Sigmoid colon (tissue), 7 donors: ENCODE measurements around the gene FILIP1L. TPM values are rescaled to one million over a fixed set of nuclear protein-coding genes. Genes with fewer than 3 reads are reported as not detected.

Source experiments
- DNase-seq: peaks from one replicate; pipeline ENCODE4 v3.0.0-alpha.2; 2019
- H3K27ac ChIP-seq, 4 donors: fragments of 200-600 bp; sonication (generic); one replicate each; pipeline ENCODE4 v1.5.1; 2016 to 2019; ENCODE audit warnings: mild to moderate bottlenecking in 1 of 4
- H3K27me3 ChIP-seq, 3 donors: fragments of 200-600 bp; sonication (generic); one replicate each; pipeline ENCODE4 v1.5.1; 2019; ENCODE audit warnings: mild to moderate bottlenecking in 1 of 3
- H3K36me3 ChIP-seq, 4 donors: fragments of 200-600 bp; sonication (generic); one replicate each; pipeline ENCODE4 v1.5.1; 2016 to 2019
- H3K4me1 ChIP-seq, 4 donors: fragments of 200-600 bp; sonication (generic); one replicate each; pipeline ENCODE4 v1.5.1; 2017 to 2019
- H3K4me3 ChIP-seq, 4 donors: fragments of 200-600 bp; sonication (generic); one replicate each; pipeline ENCODE4 v1.5.1; 2017 to 2019; ENCODE audit warnings: mild to moderate bottlenecking in 2 of 4, moderate library complexity in 1 of 4
- H3K9me3 ChIP-seq, 4 donors: fragments of 200-600 bp in 3 of 4; sonication (generic) in 3 of 4; one replicate each; pipeline versions ENCODE4 v1.5.1 to v1.6.1; 2013 to 2019
- EP300 ChIP-seq, 4 donors: sonication (generic); formaldehyde crosslinking; IDR thresholded peaks; one replicate each; pipeline ENCODE4 v1.6.1; 2017; ENCODE audit warnings: antibody characterized with exemption in 4 of 4
- POLR2A ChIP-seq, 2 donors: fragments of 450-650 bp; IDR thresholded peaks; one replicate each; pipeline ENCODE4 v1.6.1; 2016; ENCODE audit warnings: antibody characterized with exemption in 2 of 2, mild to moderate bottlenecking in 2 of 2, moderate library complexity in 2 of 2
- POLR2AphosphoS5 ChIP-seq, 4 donors: sonication (generic); formaldehyde crosslinking; IDR thresholded peaks; one replicate each; pipeline ENCODE4 v1.6.1; 2017; ENCODE audit warnings: antibody characterized with exemption in 4 of 4
- WGBS, 2 donors: extraction: QIAGEN DNeasy Blood & Tissue Kit; methylation state at CpG; one replicate each; pipeline ENCODE4 v1.1.7; 2013; 5-methylcytosine and 5-hydroxymethylcytosine counted together
- intact Hi-C: fragments of 100-400 bp; cut with DNase I; formaldehyde crosslinking; loops from one replicate; pipeline ENCODE4 v1.15.1; 2023
- polyA plus RNA-seq, 3 donors: library from polyadenylated mRNA; stranded (reverse); fragments of 200-250 nt; gene quantifications; one replicate each; pipeline ENCODE4 v1.2.3, GENCODE V29; 2013
- total RNA-seq, 4 donors: library from RNA; depleted of rRNA; stranded (reverse); fragments of >200 nt; gene quantifications; one replicate each; pipeline ENCODE4 v1.1.0, GENCODE V29; 2016
- TF ChIP-seq, protein P1 (sequence below), 4 experiments: fragments of 450-650 bp in 3 of 4; fragments of 200-600 bp in 1 of 4; IDR thresholded peaks; one replicate each; pipeline ENCODE4 v1.5.1; 2016 to 2019; ENCODE audit warnings: antibody characterized with exemption in 4 of 4, mild to moderate bottlenecking in 3 of 4, moderate library complexity in 2 of 4
- donor health status: healthy with polysubstance abuse.
- donor health status: Bipolar disorder and iron deficiency.
- donor health status: healthy.

Gene FILIP1L
- total and polyA plus RNA-seq, 7 donors, result 6.0 to 93.3 (median 42.5) TPM

DNA sequence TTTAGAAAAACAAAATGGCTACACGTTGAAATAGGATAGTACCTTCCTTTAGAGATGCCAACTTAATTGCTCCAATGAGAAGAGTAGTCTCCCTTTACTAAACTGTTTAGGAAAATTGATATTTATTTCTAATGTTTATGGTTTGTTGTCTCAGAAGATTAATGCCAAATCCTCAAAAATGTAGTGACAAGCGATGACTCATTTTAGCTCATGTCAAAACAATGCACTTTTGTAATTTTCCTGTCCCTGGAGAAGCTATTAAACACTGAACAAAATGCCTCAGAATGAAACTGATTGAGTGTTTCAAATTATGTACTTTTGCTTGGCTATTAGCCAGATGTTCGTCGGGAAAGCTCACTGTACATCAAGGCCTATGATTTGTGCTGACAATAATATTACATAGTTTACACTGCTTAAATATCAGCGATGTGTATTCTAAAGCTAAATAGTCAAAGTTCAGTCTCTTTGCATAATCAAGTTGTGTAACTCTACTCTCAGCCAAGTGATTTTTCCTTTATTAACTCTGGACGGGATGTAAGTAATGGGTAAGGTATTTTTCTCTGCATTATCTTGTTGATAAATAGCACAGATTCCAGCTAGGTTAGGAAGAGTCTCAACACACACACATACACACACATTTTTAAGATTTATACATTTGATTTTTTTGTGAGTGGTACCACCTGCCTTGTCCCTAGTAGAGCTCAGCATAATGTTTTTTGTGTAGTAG lies 212.9 kb downstream of the FILIP1L start:
- H3K27me3 ChIP-seq, result no peaks in the 10 kb centered on the region
- H3K36me3 ChIP-seq, result no peaks in the 10 kb centered on the region
- no peaks in the 10 kb centered on the region for H3K9me3 ChIP-seq
- DNase-seq, result no peak
- TF ChIP-seq, protein P1, sequence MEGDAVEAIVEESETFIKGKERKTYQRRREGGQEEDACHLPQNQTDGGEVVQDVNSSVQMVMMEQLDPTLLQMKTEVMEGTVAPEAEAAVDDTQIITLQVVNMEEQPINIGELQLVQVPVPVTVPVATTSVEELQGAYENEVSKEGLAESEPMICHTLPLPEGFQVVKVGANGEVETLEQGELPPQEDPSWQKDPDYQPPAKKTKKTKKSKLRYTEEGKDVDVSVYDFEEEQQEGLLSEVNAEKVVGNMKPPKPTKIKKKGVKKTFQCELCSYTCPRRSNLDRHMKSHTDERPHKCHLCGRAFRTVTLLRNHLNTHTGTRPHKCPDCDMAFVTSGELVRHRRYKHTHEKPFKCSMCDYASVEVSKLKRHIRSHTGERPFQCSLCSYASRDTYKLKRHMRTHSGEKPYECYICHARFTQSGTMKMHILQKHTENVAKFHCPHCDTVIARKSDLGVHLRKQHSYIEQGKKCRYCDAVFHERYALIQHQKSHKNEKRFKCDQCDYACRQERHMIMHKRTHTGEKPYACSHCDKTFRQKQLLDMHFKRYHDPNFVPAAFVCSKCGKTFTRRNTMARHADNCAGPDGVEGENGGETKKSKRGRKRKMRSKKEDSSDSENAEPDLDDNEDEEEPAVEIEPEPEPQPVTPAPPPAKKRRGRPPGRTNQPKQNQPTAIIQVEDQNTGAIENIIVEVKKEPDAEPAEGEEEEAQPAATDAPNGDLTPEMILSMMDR (IDR thresholded peaks at IDR 0.05), result no peak
- peak in 2 of 4 donors; percentile 9 to 20 for TF ChIP-seq POLR2AphosphoS5 (IDR thresholded peaks at IDR 0.05)
- no peak overlapping the region for H3K4me3 ChIP-seq
- intact Hi-C loops, result no loop called here
- peak overlapping the region in 3 of 4 donors; percentile 1 to 61 (median 8) for H3K27ac ChIP-seq
- 57 to 63% methylated on average over 6 of the region's 6 CpGs for WGBS, 2 donors
- H3K4me1 ChIP-seq, result peaks cover 0 to 16% (median 6%) of the 10 kb centered on the region in 4 donors

DNA sequence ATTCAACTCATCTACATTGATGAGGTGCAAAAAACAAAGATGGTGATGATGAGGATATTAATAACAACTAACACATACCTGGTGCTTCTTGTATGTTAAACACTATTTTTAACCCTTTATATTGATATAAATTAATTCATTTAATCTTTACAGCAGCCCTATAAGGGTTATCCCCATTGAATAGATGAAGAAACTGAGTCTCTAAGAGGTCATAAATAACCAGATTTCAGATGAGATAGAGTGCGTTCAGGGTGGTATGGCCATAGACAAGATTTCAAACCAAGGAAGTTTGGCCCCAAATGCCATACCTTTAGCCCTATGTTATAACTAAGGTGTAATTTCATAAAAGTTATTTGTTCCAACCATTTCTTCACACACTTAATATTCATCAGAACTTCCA lies 214.1 kb downstream of the FILIP1L start:
- no peaks in the 10 kb centered on the region for H3K9me3 ChIP-seq
- TF ChIP-seq POLR2A (IDR thresholded peaks at IDR 0.05) (no peak), EP300 (IDR thresholded peaks at IDR 0.05) (no peak), POLR2AphosphoS5 (IDR thresholded peaks at IDR 0.05) (no peak)
- TF ChIP-seq, protein P1 (IDR thresholded peaks at IDR 0.05), result no peak
- WGBS, 2 donors, result 98 to 100% methylated on average over 1 of the region's 1 CpG
- H3K27me3 ChIP-seq, result no peaks in the 10 kb centered on the region
- intact Hi-C loops, result no loop called here
- DNase-seq, result no peak
- H3K27ac ChIP-seq, result no peak overlapping the region
- H3K4me1 ChIP-seq, result peaks cover 0 to 21% (median 8%) of the 10 kb centered on the region in 4 donors
- no peaks in the 10 kb centered on the region for H3K36me3 ChIP-seq
- H3K4me3 ChIP-seq, result no peak overlapping the region

DNA sequence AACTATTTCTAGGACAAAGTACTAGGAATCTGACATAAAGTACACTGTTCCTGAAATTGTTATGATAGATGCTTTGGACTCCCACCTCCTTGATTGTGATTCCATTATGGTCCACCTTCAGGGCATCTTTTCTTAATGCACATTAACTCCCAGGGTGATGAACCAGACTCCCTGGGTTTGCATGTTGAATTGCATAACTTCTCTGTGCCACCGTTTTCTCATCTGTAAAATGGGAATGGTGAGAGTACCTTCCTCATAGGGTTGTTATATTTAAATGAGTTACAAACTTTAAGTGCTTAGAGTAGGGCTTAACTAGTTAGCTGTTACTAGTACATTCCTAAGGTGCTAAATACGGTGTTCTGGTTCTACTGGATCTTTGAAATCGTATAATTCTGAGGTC lies 214.7 kb downstream of the FILIP1L start:
- intact Hi-C loops, result no loop called here
- 95 to 96% methylated on average over 3 of the region's 3 CpGs for WGBS, 2 donors
- H3K36me3 ChIP-seq, result no peaks in the 10 kb centered on the region
- H3K4me3 ChIP-seq, result no peak overlapping the region
- DNase-seq, result no peak
- H3K27me3 ChIP-seq, result no peaks in the 10 kb centered on the region
- H3K9me3 ChIP-seq, result no peaks in the 10 kb centered on the region
- TF ChIP-seq POLR2A (IDR thresholded peaks at IDR 0.05) (no peak), POLR2AphosphoS5 (IDR thresholded peaks at IDR 0.05) (no peak), EP300 (IDR thresholded peaks at IDR 0.05) (no peak)
- TF ChIP-seq, protein P1 (IDR thresholded peaks at IDR 0.05), result no peak
- no peak overlapping the region for H3K27ac ChIP-seq
- H3K4me1 ChIP-seq, result peaks cover 0 to 21% (median 8%) of the 10 kb centered on the region in 4 donors

DNA sequence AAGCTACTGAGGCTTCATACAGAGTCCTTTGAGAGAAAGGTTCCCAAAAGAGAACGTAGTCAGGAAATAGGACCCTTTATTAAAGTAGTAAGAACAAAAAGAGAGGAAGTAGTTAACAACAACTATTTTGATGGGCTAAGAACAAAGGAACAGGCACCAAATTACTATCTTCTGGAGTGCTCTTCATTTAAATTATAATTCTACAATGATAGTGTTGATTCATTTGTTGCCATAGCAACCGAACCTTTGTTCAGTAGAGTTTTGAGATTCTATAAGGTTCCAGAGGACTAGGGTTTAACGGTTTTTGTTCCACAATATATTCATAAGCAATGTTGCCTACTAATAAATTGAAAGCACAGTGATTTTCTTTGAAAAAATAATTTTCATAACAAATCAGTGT lies 217.8 kb downstream of the FILIP1L start:
- intact Hi-C loops, result no loop called here
- peak overlapping the region in 1 of 4 donors; percentile 9 for H3K27ac ChIP-seq
- peaks cover 0 to 18% (median 6%) of the 10 kb centered on the region in 4 donors for H3K4me1 ChIP-seq
- no peak overlapping the region for H3K4me3 ChIP-seq
- DNase-seq, result no peak
- no peaks in the 10 kb centered on the region for H3K9me3 ChIP-seq
- no peaks in the 10 kb centered on the region for H3K27me3 ChIP-seq
- H3K36me3 ChIP-seq, result no peaks in the 10 kb centered on the region
- WGBS, 2 donors, result 73 to 90% methylated on average over 3 of the region's 3 CpGs
- TF ChIP-seq, protein P1 (IDR thresholded peaks at IDR 0.05), result no peak
- TF ChIP-seq POLR2A (IDR thresholded peaks at IDR 0.05) (no peak), POLR2AphosphoS5 (IDR thresholded peaks at IDR 0.05) (no peak), EP300 (IDR thresholded peaks at IDR 0.05) (no peak)
